ENCODE results near the gene RHOT2. TPM values are rescaled to one million over a fixed set of nuclear protein-coding genes. Genes with fewer than 3 reads are reported as not detected.

Gene RHOT2
- total and polyA plus RNA-seq, 9 of the 15 experiments (the other 6 are each of a cell fraction or from before 2014, with no cell fraction given) = 5.0 to 373 (median 112) TPM

DNA sequence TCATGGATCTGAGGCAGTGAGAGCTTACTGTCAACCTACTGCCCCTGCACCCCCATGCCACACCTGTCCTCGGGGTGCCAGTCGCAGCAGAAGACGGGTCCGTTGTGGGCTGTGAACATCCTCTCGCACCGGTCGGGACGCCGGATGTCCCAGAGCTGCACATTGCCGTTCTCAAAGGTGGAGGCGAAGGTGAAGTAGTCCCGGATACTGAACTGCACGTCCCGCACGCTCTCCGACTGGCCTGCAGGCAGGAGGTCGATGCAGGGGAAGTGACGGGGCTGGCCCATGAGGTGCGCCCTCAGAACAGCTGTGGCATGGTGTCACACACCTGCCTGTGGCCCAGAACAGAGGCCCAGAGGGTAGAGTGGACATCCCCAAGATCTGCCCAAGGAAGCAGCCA lies 19.6 kb downstream of the RHOT2 start:
- no TSS peak for BruUV-seq (replicated peaks)
- ChIA-PET CTCF (ENCODE audit: low intra/inter-chr PET ratio) (no interaction called here), POLR2A (interaction anchor here (0.6 to 1.4 kb wide), 2 partner anchors 8 to 116 kb away, joined by 3 to 5 read pairs; no protein-coding TSS in a partner anchor)
- no peak overlapping the region for H3K4me2 ChIP-seq (ENCODE audit: insufficient read depth, low read length)
- no peak overlapping the region for H2AFZ ChIP-seq (ENCODE audit: low read depth, low read length)
- TF ChIP-seq IRF2 (CRISPR knock-in tag; IDR thresholded peaks at IDR 0.05) = no peak
- TF ChIP-seq HDAC1 (IDR thresholded peaks at IDR 0.05) = no peak
- TF ChIP-seq, protein P1, sequence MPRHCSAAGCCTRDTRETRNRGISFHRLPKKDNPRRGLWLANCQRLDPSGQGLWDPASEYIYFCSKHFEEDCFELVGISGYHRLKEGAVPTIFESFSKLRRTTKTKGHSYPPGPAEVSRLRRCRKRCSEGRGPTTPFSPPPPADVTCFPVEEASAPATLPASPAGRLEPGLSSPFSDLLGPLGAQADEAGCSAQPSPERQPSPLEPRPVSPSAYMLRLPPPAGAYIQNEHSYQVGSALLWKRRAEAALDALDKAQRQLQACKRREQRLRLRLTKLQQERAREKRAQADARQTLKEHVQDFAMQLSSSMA (CRISPR knock-in tag; IDR thresholded peaks at IDR 0.05) = no peak
- TF ChIP-seq RBFOX2 (IDR thresholded peaks at IDR 0.05; ENCODE audit: low read depth, low read length) = no peak
- TF ChIP-seq KDM5B (IDR thresholded peaks at IDR 0.05; ENCODE audit: insufficient replicate concordance, low read depth, low read length) = peak; percentile 17
- peaks cover 7% of the 10 kb centered on the region for H3K9me1 ChIP-seq (ENCODE audit: control insufficient read depth, insufficient read depth, low read length)
- H4K20me1 ChIP-seq (replicated peaks; ENCODE audit: control insufficient read depth, insufficient read depth, low read length) = peaks cover 7% of the 10 kb centered on the region
- peaks cover 16 to 85% of the 10 kb centered on the region in 2 experiments for H3K4me1 ChIP-seq (replicated peaks in 1 of 2; ENCODE audit: control insufficient read depth in 2 of 2, insufficient read depth in 2 of 2, low read length in 2 of 2)
- no peak for FAIRE-seq
- no peaks in the 10 kb centered on the region for H3K9me3 ChIP-seq (replicated peaks; ENCODE audit: control insufficient read depth, insufficient read depth, low read depth, low read length)
- H3K9ac ChIP-seq (ENCODE audit: insufficient read depth in 1 of 2, low read depth in 2 of 2, low read length in 2 of 2) = peak overlapping the region in 1 of 2 experiments; percentile 81; a peak in 2 of 4 replicates
- 96% methylated on average over 14 of the region's 19 CpGs for WGBS (ENCODE audit: insufficient coverage, low coverage, missing lambda C conversion rate)
- peaks cover 52% of the 10 kb centered on the region; the same call in 2 of the 3 replicates for H3K36me3 ChIP-seq (ENCODE audit: control insufficient read depth, insufficient read depth, low read length)
- no peaks in the 10 kb centered on the region for H3K27me3 ChIP-seq (ENCODE audit: control insufficient read depth in 2 of 2, insufficient read depth in 2 of 2, low read length in 2 of 2)
- ATAC-seq = no peak
- H3K79me2 ChIP-seq (ENCODE audit: control insufficient read depth, insufficient read depth, low read length) = peaks cover 32% of the 10 kb centered on the region
- no peak for DNase-seq (ENCODE audit: extremely low read depth in 1 of 4, low spot score in 3 of 4)
- H3K4me3 ChIP-seq = no peak overlapping the region
- in situ Hi-C loops (cut with MboI) (no loop called here), intact Hi-C loops (cut with micrococcal nuclease) (no loop called here)
- no peak overlapping the region for H3K27ac ChIP-seq (ENCODE audit: extremely low read depth, low read depth, low read length)

Measured in K562 (cell line).